Measurements from ENCODE around the gene CHKB.

- TF ChIP-seq CTCF (IDR thresholded peaks at IDR 0.05) (no peak), POLR2A (IDR thresholded peaks at IDR 0.05; ENCODE audit: low read depth) (no peak), POLR2AphosphoS5 (IDR thresholded peaks at IDR 0.05) (no peak)
Measured at GRCh38 chr22:50606165-50606945, 23.7 kb upstream of the CHKB start.

All from esophagus muscularis mucosa (tissue), 3 donors.